GM10847 (cell line): ENCODE results near the gene EN2.

Source experiments
- POLR2A ChIP-seq: IDR thresholded peaks from 2 replicates; pipeline ENCODE4 v1.6.1; 2011; ENCODE audit not compliant: insufficient read length; ENCODE audit errors: extremely low read depth

Gene EN2

DNA sequence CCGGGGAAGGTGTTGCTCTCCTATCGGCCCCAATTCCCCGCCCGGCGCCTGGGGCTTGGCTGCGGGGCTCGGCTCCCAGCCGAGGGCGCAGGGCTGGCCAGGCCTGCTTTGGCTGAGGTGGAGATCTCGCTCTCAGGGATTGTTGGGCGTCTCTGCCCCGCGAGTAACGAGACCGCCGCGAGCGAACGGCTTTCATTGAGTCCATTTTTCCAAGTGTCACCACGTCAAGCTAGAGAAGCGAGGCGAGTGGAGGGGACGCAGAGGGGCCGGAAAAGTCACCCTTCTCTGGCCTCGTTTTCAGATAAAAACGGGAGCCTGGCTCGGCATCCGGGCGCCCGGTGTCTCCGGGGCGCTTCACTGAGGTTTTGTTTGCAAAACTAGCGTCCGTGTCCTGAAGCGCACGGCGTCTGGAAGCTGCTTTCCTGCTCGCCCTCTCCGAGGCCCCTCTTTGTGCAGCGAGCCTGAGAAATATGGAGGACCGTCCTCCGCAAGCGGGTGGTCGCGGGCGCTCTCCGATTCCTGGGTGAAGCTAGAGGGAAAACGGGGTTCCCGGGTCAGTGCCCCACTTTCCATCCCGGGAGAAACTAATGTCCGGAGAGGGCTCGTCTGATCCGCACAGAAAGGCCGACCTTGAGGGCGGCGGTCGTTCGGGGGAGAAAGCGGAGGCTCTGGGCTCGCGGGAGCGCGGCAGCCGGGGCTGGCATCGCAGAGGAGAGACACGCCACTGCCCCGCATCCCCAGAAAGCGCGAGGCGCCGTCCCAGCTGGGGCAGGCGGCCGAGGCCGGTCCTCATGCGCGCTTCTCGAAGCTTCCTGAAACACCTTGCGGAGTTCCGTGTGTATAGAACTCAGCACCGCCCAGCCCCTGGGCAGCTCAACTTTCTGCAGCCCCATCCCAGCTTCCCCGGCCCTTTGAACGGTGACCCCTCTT, 3.5 kb upstream of the EN2 start:
- no peak for TF ChIP-seq POLR2A

DNA sequence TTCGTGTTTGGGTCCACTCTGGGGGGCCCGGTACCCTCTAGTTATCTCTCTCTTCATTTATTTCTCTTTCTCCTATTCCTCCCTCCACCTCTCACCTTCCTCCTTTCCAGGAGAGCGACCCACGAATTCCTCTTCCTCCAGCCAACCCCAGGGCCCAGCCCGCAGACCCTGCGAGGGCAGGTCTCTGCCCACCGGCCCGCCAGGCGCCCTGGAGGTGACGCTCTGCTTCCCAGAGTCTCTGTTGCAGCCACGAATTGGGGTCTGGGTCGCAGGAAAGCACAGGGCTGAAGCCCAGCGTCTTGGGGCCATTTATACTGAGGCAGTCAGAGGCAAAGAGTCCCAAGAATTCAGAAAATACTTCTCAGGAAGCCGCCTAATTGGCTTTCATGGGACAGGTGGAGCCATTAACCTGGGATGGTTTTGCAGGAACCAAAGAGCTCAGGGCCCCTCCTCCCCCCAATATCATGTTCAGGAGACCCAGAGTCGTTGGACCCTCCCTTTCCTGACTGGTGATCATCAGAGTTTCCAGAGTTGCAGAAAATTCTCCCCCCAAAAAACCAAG, 2.7 kb upstream of the EN2 start:
- no peak for TF ChIP-seq POLR2A

DNA sequence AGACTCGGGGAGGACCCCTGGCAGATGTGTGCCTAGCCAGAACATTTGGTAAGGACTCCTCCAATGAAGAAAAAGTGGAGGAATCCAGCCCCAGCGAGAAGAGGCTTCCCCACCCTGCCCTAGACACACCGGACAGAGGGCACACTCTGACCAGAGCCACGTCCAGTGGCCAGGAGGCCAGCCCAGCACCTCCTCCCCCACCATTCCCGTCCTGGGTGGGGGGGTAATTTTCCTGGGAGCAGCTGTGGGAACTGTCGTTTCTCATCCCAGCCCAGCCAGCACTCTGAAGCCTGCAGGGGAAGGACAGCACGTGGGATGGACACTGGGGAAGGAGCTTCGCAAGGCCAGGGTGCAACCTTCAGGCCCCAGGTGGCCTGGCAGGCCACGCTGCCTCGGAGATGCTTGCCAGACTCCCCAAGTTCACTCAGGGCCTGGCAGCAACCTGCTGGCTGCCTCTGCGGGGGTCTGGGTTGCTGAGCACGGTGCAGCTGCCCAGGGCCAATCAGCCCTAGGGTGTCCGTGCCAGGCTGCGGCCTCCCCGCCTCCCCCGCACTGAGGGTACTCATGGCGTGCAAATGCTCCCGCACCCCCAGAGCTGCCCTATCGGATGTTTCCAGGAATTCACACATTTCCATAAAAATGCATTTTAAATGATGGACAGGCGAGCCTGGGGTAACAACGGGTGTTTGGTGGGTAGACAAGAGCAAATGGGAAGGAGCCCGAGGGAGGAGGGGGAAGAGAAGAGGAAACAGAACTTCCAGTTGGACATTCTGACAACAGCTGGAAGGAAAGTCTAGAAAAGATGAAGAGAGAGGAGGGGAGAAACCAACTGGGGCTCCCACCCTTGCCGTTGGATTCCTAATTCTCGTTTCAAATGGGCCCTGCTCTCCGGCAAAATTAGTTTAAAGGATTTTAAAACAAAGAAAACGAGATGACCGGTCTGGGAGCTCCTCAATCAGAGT, 1.9 kb upstream of the EN2 start:
- TF ChIP-seq POLR2A = no peak

DNA sequence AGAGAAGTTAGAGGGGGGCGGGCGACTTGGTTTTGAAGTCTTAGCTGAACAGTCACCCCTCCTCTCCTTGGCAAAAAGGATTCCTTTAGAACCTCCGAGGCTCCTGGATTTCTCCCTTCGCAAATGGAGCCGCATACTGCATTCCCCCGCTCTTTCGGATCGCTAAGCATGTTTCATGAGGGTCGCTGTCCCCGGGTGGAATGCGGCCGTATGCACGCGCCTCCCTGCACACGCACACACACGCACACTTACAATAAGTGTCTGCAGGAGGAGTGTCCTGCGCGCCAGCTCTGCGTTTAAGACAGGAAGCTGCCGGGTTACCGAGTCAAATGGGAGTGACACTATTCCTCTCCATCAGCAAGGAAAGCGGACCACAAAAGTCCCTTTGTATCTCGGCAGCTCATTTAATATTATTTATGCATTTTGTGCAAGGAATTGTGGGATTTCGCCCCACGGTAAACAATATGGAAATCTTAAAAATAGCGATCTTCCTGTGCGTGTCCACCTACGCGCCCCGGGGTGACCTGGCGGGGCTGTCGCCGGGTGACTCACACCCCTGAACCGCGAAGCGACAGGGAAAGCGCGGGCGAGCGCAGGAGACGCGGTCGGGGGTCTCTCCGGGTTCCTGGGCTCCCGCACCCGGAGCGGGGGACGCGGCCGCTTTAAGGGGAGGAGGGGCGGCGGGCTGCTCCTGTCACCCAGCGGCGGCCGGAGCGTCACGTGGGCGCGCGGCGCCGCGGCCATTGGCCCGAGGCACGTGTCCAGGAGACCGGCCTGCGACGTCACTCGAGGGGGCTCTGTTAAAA, 988 bp upstream of the EN2 start:
- TF ChIP-seq POLR2A = no peak

DNA sequence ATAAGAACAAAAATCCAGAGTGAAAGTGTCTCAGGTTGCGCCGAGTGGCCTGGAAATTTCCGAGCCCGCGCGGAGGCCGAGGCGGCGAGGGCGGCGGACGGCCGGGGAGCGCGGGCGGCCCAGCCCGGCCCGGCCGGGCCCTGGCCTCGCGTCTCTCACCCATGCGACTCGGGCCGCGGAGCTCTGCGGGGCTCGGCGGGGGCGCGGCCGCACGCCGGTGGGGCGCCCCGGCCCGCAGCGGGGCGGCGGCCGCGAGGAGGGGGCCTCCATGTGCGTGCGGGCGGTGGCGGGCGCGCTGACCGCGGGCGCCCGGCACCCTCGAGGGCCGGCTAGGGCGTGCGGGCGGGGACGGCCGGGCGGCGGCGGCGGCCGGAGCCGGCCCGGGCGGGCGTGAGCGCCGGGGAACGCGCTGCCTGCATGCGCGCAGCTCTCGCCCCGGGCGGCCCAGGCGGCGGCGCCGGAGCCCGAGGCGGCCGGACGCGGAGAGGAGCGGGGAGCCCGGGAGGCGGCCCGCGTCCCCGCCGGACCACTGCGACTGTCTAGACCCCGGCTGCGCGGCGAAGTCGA, 302 bp upstream of the EN2 start:
- TF ChIP-seq POLR2A = no peak

DNA sequence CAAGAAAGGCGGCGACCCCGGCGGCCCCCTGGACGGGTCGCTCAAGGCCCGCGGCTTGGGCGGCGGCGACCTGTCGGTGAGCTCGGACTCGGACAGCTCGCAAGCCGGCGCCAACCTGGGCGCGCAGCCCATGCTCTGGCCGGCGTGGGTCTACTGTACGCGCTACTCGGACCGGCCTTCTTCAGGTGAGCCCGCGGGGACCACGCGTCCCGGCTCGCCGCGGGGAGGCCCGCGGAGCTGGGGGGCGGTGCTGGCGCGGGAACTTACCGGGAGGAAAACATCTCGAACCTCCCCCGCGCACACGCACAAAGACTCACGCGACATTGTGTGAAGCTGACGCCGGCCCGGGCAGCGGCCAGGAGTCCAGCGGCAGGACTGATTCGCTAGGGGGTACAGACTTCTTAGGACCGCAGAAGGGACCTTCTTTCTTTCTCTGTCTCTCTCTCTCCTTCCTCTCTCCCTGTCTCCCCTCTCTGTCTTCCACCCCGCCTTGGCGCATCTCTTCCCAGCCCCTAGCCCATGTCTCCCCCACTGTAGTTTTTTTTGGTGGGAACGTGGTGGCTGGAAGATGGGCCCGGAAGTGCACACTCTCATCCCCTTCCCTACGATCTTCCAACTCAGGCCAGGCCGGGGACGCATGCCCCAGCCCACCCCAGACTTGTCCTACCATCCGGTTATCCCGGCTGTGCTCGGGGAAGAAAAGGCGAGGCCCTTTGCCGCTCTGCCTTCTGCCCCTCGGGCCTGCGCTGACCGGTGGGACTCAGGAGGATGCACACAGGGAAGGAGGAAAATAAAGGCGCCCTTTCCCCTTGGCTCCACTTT, 1.2 kb downstream of the EN2 start:
- no peak for TF ChIP-seq POLR2A

DNA sequence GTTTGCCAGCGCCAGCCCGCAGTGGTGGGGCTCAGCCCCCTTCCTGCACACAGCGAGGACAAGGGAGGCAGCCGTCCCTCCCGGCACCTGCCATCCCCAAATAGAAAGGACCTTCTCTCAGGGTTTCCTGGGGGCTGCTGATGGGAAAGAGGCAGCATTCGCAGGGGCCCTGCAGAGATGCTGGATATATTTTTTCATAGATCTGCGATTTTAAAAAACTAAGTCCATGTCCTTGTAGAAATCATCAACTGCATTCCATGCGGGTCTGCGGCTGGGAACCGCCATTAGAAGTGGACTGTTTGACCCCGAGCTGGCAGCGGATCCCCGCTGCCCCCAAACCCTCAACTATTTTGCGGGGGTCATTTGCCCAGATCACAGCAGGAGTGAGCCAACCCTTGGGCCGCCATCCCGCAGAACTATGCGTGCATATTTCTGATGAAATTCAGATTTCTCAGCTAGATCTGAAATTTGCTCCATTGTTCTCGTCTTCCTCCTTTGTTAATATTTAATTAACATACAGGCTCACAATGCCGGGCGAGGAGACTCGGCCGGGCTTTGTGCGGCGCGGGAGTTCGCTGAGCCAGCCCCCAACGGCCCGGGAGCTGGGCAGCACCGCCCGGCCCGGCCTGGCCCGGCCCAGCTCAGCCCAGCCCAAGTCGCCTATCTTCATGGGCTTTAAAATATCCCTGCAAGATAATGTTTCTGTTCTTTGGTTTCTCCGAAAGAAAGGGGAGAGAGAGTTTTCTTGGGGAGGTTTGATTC, 2.0 kb downstream of the EN2 start:
- no peak for TF ChIP-seq POLR2A

DNA sequence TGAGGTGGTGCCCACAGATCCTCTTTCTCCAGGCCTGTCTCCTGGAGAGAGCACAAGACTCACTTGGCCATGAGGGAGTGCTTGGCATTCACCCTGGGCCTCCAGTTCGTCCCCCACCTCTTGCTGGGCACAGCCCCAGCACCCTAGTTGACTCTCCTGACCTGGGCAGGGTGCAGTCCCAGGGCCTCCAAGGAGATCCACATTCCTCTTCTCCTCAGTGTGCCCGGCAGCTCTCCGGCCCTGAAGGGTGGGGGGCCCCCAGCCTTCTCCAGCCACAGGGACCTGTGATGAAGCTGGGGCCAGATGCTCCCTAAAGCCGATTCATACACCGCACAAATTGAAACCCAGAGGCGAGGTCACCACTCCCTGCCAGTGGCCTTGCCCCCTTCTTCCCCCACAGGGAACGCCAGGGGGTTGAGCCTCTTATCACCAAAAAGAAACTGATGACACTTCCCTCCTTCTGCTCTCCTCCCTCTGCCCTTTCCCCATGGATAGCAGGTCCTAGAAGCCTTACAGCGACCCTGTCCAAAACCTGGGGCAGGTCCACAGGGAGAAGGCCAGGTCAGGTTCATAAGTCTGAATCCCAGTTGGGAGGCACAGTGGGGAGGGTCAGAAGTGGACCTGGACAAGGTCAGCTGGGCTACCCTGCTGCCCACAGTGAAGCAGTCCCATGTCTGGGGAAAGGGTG, 3.1 kb downstream of the EN2 start:
- TF ChIP-seq POLR2A = no peak

DNA sequence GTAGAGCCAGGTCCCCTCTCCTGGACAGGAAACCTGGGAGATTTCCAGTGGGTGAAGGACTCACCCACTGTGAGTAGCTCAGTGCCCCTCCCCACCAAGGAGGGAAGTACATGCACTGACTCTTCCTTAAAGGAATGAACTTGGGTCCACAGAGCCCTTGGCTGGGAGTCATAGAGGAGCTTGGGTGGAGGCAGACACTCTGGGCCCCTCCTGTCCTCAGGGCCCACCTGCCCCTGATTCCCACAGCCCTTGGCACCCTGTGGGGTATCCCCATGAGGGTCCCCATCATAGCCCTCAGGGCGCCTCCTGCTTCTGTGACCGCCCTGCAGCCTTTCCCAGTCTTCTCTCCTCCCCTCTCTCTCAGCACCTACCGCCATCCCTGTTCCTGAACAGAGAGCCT, 3.7 kb downstream of the EN2 start:
- TF ChIP-seq POLR2A = no peak

DNA sequence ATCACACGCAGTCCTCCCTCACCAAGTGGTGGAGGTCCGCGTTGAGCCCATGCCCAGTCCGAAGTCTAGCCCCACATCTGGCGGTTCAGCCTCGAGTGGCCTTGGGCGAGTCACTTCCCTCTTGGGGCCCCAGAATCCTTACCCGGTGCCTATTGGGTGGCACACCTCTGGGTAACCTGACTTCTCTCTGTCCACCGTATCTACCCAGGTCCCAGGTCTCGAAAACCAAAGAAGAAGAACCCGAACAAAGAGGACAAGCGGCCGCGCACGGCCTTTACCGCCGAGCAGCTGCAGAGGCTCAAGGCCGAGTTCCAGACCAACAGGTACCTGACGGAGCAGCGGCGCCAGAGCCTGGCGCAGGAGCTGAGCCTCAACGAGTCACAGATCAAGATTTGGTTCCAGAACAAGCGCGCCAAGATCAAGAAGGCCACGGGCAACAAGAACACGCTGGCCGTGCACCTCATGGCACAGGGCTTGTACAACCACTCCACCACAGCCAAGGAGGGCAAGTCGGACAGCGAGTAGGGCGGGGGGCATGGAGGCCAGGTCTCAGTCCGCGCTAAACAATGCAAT, 4.3 kb downstream of the EN2 start:
- no peak for TF ChIP-seq POLR2A

DNA sequence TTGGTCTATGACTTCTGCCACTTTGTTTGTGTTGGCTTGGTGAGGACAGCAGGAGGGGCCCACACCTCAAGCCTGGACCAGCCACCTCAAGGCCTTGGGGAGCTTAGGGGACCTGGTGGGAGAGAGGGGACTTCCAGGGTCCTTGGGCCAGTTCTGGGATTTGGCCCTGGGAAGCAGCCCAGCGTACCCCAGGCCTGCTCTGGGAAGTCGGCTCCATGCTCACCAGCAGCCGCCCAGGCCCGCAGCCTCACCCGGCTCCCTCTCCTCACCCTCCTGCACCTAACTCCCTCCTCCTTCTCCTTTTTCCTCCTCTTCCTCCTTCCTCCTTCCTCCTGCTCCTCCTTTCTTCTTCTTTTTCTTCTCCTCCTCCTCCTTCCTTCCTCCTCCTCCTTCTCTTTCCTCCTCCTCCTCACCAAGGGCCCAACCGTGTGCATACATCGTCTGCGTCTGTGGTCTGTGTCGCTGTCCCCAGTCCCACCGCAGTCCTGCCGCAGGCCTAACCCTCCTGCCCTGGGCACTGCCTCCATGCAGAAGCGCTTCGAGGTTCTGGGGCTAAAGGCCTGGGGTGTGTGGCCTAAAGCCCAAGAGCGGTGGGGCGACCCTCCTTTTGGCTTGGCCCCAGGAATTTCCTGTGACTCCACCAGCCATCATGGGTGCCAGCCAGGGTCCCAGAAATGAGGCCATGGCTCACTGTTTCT, 5.3 kb downstream of the EN2 start:
- TF ChIP-seq POLR2A = no peak
